Large intestine (tissue), 3 donors: ENCODE results near the gene ERC2. TPM values are rescaled to one million over a fixed set of nuclear protein-coding genes. Genes with fewer than 3 reads are reported as not detected.

Experiments used
- DNase-seq, 2 donors: peaks; one replicate each; pipeline versions ENCODE4 v3.0.0 to v3.0.0-alpha.2; 2013
- H3K27ac ChIP-seq: one replicate; pipeline ENCODE4 v1.5.1; 2013; ENCODE audit warnings: low read length
- H3K27me3 ChIP-seq: 2 replicates; pipeline ENCODE4 v1.6.1; 2013; ENCODE audit warnings: low read length; ENCODE audit not compliant: control insufficient read depth, insufficient read depth
- H3K36me3 ChIP-seq: 2 replicates; pipeline ENCODE4 v1.6.1; 2013; ENCODE audit warnings: low read length; ENCODE audit not compliant: control insufficient read depth, insufficient read depth
- H3K4me1 ChIP-seq: one replicate; pipeline ENCODE4 v1.6.1; 2013; ENCODE audit warnings: low read length; ENCODE audit not compliant: control insufficient read depth, insufficient read depth
- H3K4me3 ChIP-seq: one replicate; pipeline ENCODE4 v1.5.1; 2013; ENCODE audit warnings: low read length
- H3K9me3 ChIP-seq: one replicate; pipeline ENCODE4 v1.6.1; 2013; ENCODE audit warnings: mild to moderate bottlenecking, low read depth, low read length, moderate library complexity; ENCODE audit not compliant: control insufficient read depth
- WGBS: methylation state at CpG from one replicate; pipeline ENCODE4 v1.1.5; 2013; ENCODE audit warnings: low lambda C conversion rate; ENCODE audit not compliant: insufficient coverage; 5-methylcytosine and 5-hydroxymethylcytosine counted together
- polyA plus RNA-seq: library from polyadenylated mRNA; unstranded; fragments of 120-200 nt; gene quantifications from one replicate; pipeline ENCODE4 v1.2.1, GENCODE V29; 2013

The ERC2 gene
- polyA plus RNA-seq, 1 donor, result 2.4 TPM

GRCh38 chr3:55801676-55802075 lies 666.6 kb downstream of the ERC2 start:
- DNase-seq, result no peak
- Histone ChIP-seq H3K4me3 (no peak overlapping the region), H3K27me3 (no peaks in the 10 kb centered on the region), H3K27ac (no peak overlapping the region), H3K9me3 (no peaks in the 10 kb centered on the region), H3K4me1 (no peaks in the 10 kb centered on the region), H3K36me3 (no peaks in the 10 kb centered on the region)
- no CpG with 5 or more reads among the region's 2 CpGs for WGBS

DNA sequence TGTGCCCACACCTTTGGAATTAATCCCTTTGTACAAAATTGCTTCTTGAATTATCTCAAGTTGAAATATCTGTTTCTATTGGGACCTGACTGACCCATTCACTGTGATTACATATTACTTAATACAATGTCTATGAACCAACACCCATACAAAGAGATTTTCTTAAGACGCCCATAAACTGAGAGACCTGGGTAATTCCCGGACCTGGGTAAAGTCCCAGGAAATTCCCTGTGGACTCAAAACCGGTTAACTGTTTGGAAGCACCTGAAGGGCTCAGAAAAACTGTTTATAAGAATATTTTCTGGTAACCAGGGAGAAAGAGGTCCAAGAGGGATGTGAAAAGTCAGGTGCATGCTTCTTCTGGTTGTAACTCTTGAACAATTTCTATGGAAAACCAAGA lies 667.2 kb downstream of the ERC2 start:
- H3K27me3 ChIP-seq, result no peaks in the 10 kb centered on the region
- no CpG with 5 or more reads among the region's 3 CpGs for WGBS
- H3K4me1 ChIP-seq, result no peaks in the 10 kb centered on the region
- H3K36me3 ChIP-seq, result no peaks in the 10 kb centered on the region
- H3K4me3 ChIP-seq, result no peak overlapping the region
- DNase-seq, result no peak
- H3K27ac ChIP-seq, result no peak overlapping the region
- no peaks in the 10 kb centered on the region for H3K9me3 ChIP-seq

DNA sequence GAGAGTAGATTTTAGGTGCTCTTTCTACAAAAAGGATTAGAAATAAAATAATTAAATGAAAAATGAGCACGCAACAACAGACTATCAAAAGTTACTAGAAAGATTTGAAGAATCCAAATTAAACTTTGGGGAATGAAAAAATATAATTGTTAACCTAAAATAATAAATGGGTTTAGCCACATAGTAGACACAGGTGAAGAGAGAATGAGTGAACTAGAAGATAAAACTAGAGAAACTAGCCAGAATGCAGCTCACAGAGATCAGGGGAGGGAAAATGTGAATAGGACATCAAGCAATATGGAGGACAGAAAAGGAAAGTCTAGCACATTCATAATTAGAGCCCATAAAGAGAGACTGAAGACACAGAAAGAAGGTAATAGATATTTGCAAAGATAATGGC lies 670.5 kb downstream of the ERC2 start:
- 90% methylated on average over 1 of the region's 1 CpG for WGBS
- Histone ChIP-seq H3K27me3 (no peaks in the 10 kb centered on the region), H3K4me3 (no peak overlapping the region), H3K9me3 (no peaks in the 10 kb centered on the region), H3K4me1 (no peaks in the 10 kb centered on the region), H3K27ac (no peak overlapping the region), H3K36me3 (no peaks in the 10 kb centered on the region)
- no peak for DNase-seq

DNA sequence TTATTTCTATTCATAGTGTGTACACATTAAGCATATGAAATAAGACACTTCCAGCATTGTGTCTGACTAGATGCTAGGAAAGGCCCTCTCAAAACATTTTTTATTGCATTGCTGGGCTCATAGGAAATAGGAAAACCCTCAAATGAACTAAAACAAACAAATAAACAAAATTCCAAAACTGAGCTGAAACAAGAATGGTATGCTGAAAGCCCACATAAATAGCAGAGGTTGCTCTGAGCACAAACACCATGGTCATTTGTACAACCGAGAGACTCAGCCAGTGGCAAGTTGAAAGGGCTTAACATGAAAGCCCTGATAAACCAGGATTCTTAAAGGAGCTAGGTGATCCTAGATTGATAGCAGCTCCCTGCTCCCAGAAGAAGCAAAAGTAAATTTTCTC lies 671.2 kb downstream of the ERC2 start:
- WGBS, result no CpG with 5 or more reads among the region's 1 CpG
- no peaks in the 10 kb centered on the region for H3K9me3 ChIP-seq
- no peaks in the 10 kb centered on the region for H3K4me1 ChIP-seq
- no peaks in the 10 kb centered on the region for H3K36me3 ChIP-seq
- no peak for DNase-seq
- no peaks in the 10 kb centered on the region for H3K27me3 ChIP-seq
- H3K4me3 ChIP-seq, result no peak overlapping the region
- H3K27ac ChIP-seq, result no peak overlapping the region

- H3K4me1 ChIP-seq, result no peaks in the 10 kb centered on the region
- no peaks in the 10 kb centered on the region for H3K9me3 ChIP-seq
- WGBS, result 88% methylated on average over 2 of the region's 5 CpGs
- H3K4me3 ChIP-seq, result no peak overlapping the region
- no peak for DNase-seq
- H3K27ac ChIP-seq, result no peak overlapping the region
- H3K27me3 ChIP-seq, result no peaks in the 10 kb centered on the region
- no peaks in the 10 kb centered on the region for H3K36me3 ChIP-seq
These were observed 671.7 kb downstream of the ERC2 start for GRCh38 chr3:55796533-55796932.

DNA sequence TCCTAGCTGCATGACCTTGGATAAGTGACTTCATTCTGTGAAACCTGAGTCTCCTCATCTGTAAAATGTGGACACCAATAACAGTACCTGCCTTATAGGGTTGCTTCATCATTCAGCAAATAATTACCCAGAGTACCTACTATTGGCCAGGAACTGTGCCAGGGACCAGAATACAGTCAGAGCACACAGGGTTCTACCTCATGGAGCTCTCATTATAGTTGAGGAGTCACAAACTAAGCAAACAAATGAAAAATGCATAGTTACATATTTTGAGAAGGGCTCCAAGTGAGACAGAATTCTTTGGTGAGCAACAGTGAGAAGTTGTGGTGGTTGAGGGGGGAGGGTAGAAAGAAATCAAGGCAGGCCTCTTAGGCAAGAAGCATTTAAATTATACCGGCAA lies 672.5 kb downstream of the ERC2 start:
- H3K27ac ChIP-seq, result no peak overlapping the region
- DNase-seq, result no peak
- no peaks in the 10 kb centered on the region for H3K9me3 ChIP-seq
- no peak overlapping the region for H3K4me3 ChIP-seq
- no peaks in the 10 kb centered on the region for H3K4me1 ChIP-seq
- no peaks in the 10 kb centered on the region for H3K27me3 ChIP-seq
- WGBS, result 100% methylated on average over 1 of the region's 1 CpG
- H3K36me3 ChIP-seq, result no peaks in the 10 kb centered on the region

DNA sequence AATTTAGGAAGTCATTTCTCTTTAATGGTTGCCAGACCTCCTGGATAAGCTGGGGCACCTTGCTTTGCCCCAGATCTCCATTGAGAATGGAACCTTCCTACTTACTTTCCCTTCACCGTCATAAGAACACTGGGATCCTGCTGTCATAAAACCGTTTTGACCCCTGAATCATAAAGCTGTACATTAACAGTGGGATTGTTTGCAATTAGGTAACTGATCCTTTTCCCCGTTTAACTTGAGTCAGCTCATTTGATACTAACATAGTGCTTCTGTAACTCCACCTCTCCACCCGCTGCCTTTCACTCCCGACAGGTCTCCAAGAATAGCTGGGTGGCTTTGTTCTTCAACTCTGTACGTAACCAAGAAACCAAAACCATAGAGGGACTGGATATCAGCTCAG lies 673.0 kb downstream of the ERC2 start:
- H3K36me3 ChIP-seq, result no peaks in the 10 kb centered on the region
- H3K27me3 ChIP-seq, result no peaks in the 10 kb centered on the region
- no peaks in the 10 kb centered on the region for H3K9me3 ChIP-seq
- DNase-seq, result no peak
- H3K4me3 ChIP-seq, result no peak overlapping the region
- no peaks in the 10 kb centered on the region for H3K4me1 ChIP-seq
- no peak overlapping the region for H3K27ac ChIP-seq
- WGBS, result 60% methylated on average over 1 of the region's 6 CpGs

GRCh38 chr3:55792742-55793141 lies 675.5 kb downstream of the ERC2 start:
- Histone ChIP-seq H3K4me1 (no peaks in the 10 kb centered on the region), H3K27ac (no peak overlapping the region), H3K9me3 (no peaks in the 10 kb centered on the region), H3K36me3 (no peaks in the 10 kb centered on the region), H3K4me3 (no peak overlapping the region), H3K27me3 (no peaks in the 10 kb centered on the region)
- DNase-seq, result no peak
- WGBS, result 86% methylated on average over 1 of the region's 2 CpGs

DNA sequence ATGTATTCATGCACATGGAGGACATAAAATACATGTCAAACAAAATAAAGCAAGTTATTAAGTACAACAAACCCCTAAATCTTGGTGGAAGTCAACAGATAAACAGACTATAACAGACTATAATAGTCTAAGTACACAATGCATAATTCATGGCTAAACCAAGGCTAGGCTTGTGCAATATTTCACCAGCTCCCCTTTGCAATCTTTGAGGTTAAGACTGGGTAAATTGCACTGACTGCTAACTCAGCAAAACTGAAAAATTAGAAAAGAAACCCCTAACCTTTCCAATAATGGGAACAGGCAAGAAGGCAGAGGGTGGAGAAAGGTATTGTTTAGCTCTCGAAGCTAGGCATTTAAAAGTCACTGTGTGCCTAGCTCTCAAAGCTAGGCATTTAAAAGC lies 676.3 kb downstream of the ERC2 start:
- Histone ChIP-seq H3K9me3 (no peaks in the 10 kb centered on the region), H3K4me1 (no peaks in the 10 kb centered on the region), H3K36me3 (no peaks in the 10 kb centered on the region), H3K27me3 (no peaks in the 10 kb centered on the region), H3K27ac (no peak overlapping the region), H3K4me3 (no peak overlapping the region)
- WGBS, result no CpG with 5 or more reads among the region's 1 CpG
- no peak for DNase-seq

GRCh38 chr3:55790596-55791350 lies 677.5 kb downstream of the ERC2 start:
- no peak overlapping the region for H3K4me3 ChIP-seq
- no peaks in the 10 kb centered on the region for H3K4me1 ChIP-seq
- H3K9me3 ChIP-seq, result no peaks in the 10 kb centered on the region
- H3K36me3 ChIP-seq, result no peaks in the 10 kb centered on the region
- no peaks in the 10 kb centered on the region for H3K27me3 ChIP-seq
- WGBS, result no CpG with 5 or more reads among the region's 3 CpGs
- DNase-seq, result no peak
- H3K27ac ChIP-seq, result no peak overlapping the region

GRCh38 chr3:55789516-55789915 lies 678.8 kb downstream of the ERC2 start:
- WGBS, result no CpG with 5 or more reads among the region's 2 CpGs
- Histone ChIP-seq H3K9me3 (no peaks in the 10 kb centered on the region), H3K27me3 (peaks cover 3% of the 10 kb centered on the region), H3K4me3 (no peak overlapping the region), H3K36me3 (no peaks in the 10 kb centered on the region), H3K27ac (no peak overlapping the region), H3K4me1 (no peaks in the 10 kb centered on the region)
- no peak for DNase-seq
